LHCN-M2 (cell line): ENCODE measurements around the gene LAT. TPM values are rescaled to one million over a fixed set of nuclear protein-coding genes. Genes with fewer than 3 reads are reported as not detected.
A peak's percentile ranks its signal among the peaks of the same experiment; 100 is the strongest.
"Not testable (repeated sequence)": the region's sequence is repeated elsewhere in the genome, so short reads cannot be mapped to it uniquely, and the experiment has no call there.

Source experiments
- DNase-seq: peaks from one replicate; pipeline ENCODE4 v3.0.0-alpha.2; 2012; ENCODE audit warnings: low read depth
- total RNA-seq: library from RNA; depleted of rRNA; stranded (reverse); fragments of >200 nt; gene quantifications from 2 replicates; pipeline ENCODE4 v1.2.3, GENCODE V29; 2014

The LAT gene
- total RNA-seq, 1 experiment from 2014 or later, result 1.2 TPM

- no peak for DNase-seq
These were observed 6.9 kb upstream of the LAT start for GRCh38 chr16:28977703-28978662.

GRCh38 chr16:28980330-28980729 is 4.5 kb upstream of the LAT start:
- DNase-seq, result not testable (repeated sequence)

- DNase-seq, result no peak
These were observed 3.9 kb upstream of the LAT start for GRCh38 chr16:28980929-28981328.

GRCh38 chr16:28981517-28981916 is 3.3 kb upstream of the LAT start:
- DNase-seq, result peak; percentile 10

GRCh38 chr16:28982418-28982817 is 2.4 kb upstream of the LAT start:
- DNase-seq, result no peak

- DNase-seq, result no peak
These were observed 1.9 kb upstream of the LAT start for GRCh38 chr16:28982949-28983348.

- DNase-seq, result no peak
These were observed 1.2 kb upstream of the LAT start for GRCh38 chr16:28983644-28984043.

- DNase-seq, result no peak
These were observed 761 bp upstream of the LAT start for GRCh38 chr16:28984091-28984490.

GRCh38 chr16:28985211-28986041 is 574 bp downstream of the LAT start:
- no peak for DNase-seq

- DNase-seq, result no peak
These were observed 1.2 kb downstream of the LAT start for GRCh38 chr16:28986046-28986445.

- no peak for DNase-seq
These were observed 1.6 kb downstream of the LAT start for GRCh38 chr16:28986492-28986891.

GRCh38 chr16:28987170-28987853 is 2.5 kb downstream of the LAT start:
- DNase-seq, result no peak

GRCh38 chr16:28989363-28989762 is 4.5 kb downstream of the LAT start:
- no peak for DNase-seq

- no peak for DNase-seq
These were observed 5.7 kb downstream of the LAT start for GRCh38 chr16:28990375-28991040.

- no peak for DNase-seq
These were observed 6.8 kb downstream of the LAT start for GRCh38 chr16:28991687-28992086.

- DNase-seq, result no peak
These were observed 7.6 kb downstream of the LAT start for GRCh38 chr16:28992496-28992895.

GRCh38 chr16:28998837-28999236 is 14.0 kb downstream of the LAT start:
- no peak for DNase-seq

- no peak for DNase-seq
These were observed 14.7 kb downstream of the LAT start for GRCh38 chr16:28999577-28999976.

- no peak for DNase-seq
These were observed 15.2 kb downstream of the LAT start for GRCh38 chr16:29000019-29000418.

- not testable (repeated sequence) for DNase-seq
These were observed 19.8 kb downstream of the LAT start for GRCh38 chr16:29004496-29005139.
